ENCODE measurements around the gene ATG10. TPM values are rescaled to one million over a fixed set of nuclear protein-coding genes. Genes with fewer than 3 reads are reported as not detected.

Gene ATG10
- total and polyA plus RNA-seq, 2 experiments from 2014 or later: 12.5 to 17.7 TPM

DNA sequence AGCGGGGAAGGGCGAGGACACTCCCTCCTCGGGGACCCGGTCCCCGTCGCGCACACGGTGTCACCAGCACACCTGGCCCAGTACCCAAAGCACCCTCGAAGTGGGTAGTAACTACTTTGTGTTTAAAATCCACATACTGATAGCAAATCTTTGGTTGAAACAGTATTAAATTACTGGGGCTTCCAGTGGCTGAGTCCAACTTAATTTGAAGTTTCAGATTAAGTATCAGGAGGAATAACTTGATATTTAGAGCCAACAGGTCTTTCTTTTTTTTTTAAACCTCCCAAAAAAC is 615 bp downstream of the ATG10 start:
- ATAC-seq (no peak), DNase-seq (ENCODE audit: low spot score) (no peak)
- Histone ChIP-seq H3K27me3 (ENCODE audit: insufficient read depth) (no peaks in the 10 kb centered on the region), H2AFZ (no peak overlapping the region), H3F3A (replicated peaks; ENCODE audit: low read depth) (no peaks in the 10 kb centered on the region), H3K4me1 (ENCODE audit: insufficient read depth) (peaks cover 12% of the 10 kb centered on the region), H3K36me3 (ENCODE audit: insufficient read depth) (no peaks in the 10 kb centered on the region), H3K4me2 (peak overlapping the region; percentile 82), H4K20me1 (replicated peaks; ENCODE audit: insufficient read depth) (no peaks in the 10 kb centered on the region), H3K27ac (ENCODE audit: low read depth) (peak overlapping the region; percentile 82), H3K4me3 (peak overlapping the region; percentile 59), H3K9me2 (ENCODE audit: insufficient read depth) (no peaks in the 10 kb centered on the region), H3K79me2 (replicated peaks; ENCODE audit: insufficient read depth) (no peaks in the 10 kb centered on the region)
- Mint-ChIP-seq H3K36me3 (ENCODE audit: low read depth) (peaks cover 19% of the 10 kb centered on the region), H3K27me3 (ENCODE audit: insufficient read depth, low read depth, poor library complexity) (peaks cover 4% of the 10 kb centered on the region), H3K9me3 (no peaks in the 10 kb centered on the region; the same call in 2 of the 3 replicates), H3K27ac (peak overlapping the region; percentile 88), H3K4me3 (peak overlapping the region; percentile 72), H3K4me1 (peaks cover 34% of the 10 kb centered on the region)
- TF ChIP-seq NANOG (IDR thresholded peaks at IDR 0.05; ENCODE audit: borderline replicate concordance) (no peak), POLR2AphosphoS5 (IDR thresholded peaks at IDR 0.05; ENCODE audit: low read depth) (no peak), CREB1 (CRISPR knock-in tag; IDR thresholded peaks at IDR 0.05; ENCODE audit: low read depth) (no peak), JUNB (IDR thresholded peaks at IDR 0.05; ENCODE audit: unreplicated experiment) (no peak), ZNF331 (CRISPR knock-in tag; IDR thresholded peaks at IDR 0.05; ENCODE audit: low read depth) (no peak), ZNF114 (CRISPR knock-in tag; IDR thresholded peaks at IDR 0.05) (no peak), EZH2 (IDR thresholded peaks at IDR 0.05; ENCODE audit: low read depth, unreplicated experiment) (no peak)
- TF ChIP-seq, protein P1, sequence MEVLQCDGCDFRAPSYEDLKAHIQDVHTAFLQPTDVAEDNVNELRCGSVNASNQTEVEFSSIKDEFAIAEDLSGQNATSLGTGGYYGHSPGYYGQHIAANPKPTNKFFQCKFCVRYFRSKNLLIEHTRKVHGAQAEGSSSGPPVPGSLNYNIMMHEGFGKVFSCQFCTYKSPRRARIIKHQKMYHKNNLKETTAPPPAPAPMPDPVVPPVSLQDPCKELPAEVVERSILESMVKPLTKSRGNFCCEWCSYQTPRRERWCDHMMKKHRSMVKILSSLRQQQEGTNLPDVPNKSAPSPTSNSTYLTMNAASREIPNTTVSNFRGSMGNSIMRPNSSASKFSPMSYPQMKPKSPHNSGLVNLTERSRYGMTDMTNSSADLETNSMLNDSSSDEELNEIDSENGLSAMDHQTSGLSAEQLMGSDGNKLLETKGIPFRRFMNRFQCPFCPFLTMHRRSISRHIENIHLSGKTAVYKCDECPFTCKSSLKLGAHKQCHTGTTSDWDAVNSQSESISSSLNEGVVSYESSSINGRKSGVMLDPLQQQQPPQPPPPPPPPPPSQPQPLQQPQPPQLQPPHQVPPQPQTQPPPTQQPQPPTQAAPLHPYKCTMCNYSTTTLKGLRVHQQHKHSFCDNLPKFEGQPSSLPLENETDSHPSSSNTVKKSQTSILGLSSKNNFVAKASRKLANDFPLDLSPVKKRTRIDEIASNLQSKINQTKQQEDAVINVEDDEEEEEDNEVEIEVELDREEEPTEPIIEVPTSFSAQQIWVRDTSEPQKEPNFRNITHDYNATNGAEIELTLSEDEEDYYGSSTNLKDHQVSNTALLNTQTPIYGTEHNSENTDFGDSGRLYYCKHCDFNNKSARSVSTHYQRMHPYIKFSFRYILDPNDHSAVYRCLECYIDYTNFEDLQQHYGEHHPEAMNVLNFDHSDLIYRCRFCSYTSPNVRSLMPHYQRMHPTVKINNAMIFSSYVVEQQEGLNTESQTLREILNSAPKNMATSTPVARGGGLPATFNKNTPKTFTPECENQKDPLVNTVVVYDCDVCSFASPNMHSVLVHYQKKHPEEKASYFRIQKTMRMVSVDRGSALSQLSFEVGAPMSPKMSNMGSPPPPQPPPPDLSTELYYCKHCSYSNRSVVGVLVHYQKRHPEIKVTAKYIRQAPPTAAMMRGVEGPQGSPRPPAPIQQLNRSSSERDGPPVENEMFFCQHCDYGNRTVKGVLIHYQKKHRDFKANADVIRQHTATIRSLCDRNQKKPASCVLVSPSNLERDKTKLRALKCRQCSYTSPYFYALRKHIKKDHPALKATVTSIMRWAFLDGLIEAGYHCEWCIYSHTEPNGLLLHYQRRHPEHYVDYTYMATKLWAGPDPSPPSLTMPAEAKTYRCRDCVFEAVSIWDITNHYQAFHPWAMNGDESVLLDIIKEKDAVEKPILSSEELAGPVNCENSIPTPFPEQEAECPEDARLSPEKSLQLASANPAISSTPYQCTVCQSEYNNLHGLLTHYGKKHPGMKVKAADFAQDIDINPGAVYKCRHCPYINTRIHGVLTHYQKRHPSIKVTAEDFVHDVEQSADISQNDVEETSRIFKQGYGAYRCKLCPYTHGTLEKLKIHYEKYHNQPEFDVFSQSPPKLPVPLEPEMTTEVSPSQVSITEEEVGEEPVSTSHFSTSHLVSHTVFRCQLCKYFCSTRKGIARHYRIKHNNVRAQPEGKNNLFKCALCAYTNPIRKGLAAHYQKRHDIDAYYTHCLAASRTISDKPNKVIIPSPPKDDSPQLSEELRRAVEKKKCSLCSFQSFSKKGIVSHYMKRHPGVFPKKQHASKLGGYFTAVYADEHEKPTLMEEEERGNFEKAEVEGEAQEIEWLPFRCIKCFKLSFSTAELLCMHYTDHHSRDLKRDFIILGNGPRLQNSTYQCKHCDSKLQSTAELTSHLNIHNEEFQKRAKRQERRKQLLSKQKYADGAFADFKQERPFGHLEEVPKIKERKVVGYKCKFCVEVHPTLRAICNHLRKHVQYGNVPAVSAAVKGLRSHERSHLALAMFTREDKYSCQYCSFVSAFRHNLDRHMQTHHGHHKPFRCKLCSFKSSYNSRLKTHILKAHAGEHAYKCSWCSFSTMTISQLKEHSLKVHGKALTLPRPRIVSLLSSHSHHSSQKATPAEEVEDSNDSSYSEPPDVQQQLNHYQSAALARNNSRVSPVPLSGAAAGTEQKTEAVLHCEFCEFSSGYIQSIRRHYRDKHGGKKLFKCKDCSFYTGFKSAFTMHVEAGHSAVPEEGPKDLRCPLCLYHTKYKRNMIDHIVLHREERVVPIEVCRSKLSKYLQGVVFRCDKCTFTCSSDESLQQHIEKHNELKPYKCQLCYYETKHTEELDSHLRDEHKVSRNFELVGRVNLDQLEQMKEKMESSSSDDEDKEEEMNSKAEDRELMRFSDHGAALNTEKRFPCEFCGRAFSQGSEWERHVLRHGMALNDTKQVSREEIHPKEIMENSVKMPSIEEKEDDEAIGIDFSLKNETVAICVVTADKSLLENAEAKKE (CRISPR knock-in tag; IDR thresholded peaks at IDR 0.05): no peak
- TF ChIP-seq, protein P2, sequence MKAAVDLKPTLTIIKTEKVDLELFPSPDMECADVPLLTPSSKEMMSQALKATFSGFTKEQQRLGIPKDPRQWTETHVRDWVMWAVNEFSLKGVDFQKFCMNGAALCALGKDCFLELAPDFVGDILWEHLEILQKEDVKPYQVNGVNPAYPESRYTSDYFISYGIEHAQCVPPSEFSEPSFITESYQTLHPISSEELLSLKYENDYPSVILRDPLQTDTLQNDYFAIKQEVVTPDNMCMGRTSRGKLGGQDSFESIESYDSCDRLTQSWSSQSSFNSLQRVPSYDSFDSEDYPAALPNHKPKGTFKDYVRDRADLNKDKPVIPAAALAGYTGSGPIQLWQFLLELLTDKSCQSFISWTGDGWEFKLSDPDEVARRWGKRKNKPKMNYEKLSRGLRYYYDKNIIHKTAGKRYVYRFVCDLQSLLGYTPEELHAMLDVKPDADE (IDR thresholded peaks at IDR 0.05): no peak
- TF ChIP-seq, protein P3, sequence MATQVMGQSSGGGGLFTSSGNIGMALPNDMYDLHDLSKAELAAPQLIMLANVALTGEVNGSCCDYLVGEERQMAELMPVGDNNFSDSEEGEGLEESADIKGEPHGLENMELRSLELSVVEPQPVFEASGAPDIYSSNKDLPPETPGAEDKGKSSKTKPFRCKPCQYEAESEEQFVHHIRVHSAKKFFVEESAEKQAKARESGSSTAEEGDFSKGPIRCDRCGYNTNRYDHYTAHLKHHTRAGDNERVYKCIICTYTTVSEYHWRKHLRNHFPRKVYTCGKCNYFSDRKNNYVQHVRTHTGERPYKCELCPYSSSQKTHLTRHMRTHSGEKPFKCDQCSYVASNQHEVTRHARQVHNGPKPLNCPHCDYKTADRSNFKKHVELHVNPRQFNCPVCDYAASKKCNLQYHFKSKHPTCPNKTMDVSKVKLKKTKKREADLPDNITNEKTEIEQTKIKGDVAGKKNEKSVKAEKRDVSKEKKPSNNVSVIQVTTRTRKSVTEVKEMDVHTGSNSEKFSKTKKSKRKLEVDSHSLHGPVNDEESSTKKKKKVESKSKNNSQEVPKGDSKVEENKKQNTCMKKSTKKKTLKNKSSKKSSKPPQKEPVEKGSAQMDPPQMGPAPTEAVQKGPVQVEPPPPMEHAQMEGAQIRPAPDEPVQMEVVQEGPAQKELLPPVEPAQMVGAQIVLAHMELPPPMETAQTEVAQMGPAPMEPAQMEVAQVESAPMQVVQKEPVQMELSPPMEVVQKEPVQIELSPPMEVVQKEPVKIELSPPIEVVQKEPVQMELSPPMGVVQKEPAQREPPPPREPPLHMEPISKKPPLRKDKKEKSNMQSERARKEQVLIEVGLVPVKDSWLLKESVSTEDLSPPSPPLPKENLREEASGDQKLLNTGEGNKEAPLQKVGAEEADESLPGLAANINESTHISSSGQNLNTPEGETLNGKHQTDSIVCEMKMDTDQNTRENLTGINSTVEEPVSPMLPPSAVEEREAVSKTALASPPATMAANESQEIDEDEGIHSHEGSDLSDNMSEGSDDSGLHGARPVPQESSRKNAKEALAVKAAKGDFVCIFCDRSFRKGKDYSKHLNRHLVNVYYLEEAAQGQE (IDR thresholded peaks at IDR 0.05; ENCODE audit: unreplicated experiment): no peak
- TF ChIP-seq, protein P4, sequence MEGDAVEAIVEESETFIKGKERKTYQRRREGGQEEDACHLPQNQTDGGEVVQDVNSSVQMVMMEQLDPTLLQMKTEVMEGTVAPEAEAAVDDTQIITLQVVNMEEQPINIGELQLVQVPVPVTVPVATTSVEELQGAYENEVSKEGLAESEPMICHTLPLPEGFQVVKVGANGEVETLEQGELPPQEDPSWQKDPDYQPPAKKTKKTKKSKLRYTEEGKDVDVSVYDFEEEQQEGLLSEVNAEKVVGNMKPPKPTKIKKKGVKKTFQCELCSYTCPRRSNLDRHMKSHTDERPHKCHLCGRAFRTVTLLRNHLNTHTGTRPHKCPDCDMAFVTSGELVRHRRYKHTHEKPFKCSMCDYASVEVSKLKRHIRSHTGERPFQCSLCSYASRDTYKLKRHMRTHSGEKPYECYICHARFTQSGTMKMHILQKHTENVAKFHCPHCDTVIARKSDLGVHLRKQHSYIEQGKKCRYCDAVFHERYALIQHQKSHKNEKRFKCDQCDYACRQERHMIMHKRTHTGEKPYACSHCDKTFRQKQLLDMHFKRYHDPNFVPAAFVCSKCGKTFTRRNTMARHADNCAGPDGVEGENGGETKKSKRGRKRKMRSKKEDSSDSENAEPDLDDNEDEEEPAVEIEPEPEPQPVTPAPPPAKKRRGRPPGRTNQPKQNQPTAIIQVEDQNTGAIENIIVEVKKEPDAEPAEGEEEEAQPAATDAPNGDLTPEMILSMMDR (conservative IDR thresholded peaks at IDR 0.05; ENCODE audit: low read depth in 2 of 2): no peak
